Spinal cord (tissue), 10 donors: Measurements from ENCODE around the gene GCLM. TPM values are rescaled to one million over a fixed set of nuclear protein-coding genes. Genes with fewer than 3 reads are reported as not detected.

Source experiments
- DNase-seq, 6 donors: peaks; one replicate each; pipeline versions ENCODE4 v3.0.0 to v3.0.0-alpha.2; 2013 to 2015; ENCODE audit warnings: low spot score in 6 of 6, low read depth in 4 of 6
- H3K27ac ChIP-seq: one replicate; pipeline ENCODE4 v1.5.1; 2013; ENCODE audit warnings: low read depth, low read length, control low read depth
- H3K27me3 ChIP-seq: one replicate; pipeline ENCODE4 v1.6.1; 2013; ENCODE audit warnings: low read length; ENCODE audit not compliant: control insufficient read depth, insufficient read depth
- H3K36me3 ChIP-seq: one replicate; pipeline ENCODE4 v1.6.1; 2013; ENCODE audit warnings: low read length; ENCODE audit not compliant: control insufficient read depth, insufficient read depth
- H3K4me1 ChIP-seq: one replicate; pipeline ENCODE4 v1.6.1; 2013; ENCODE audit warnings: low read length; ENCODE audit not compliant: control insufficient read depth, insufficient read depth
- H3K4me3 ChIP-seq: one replicate; pipeline ENCODE4 v1.5.1; 2013; ENCODE audit warnings: low read depth, low read length, control low read depth
- H3K9me3 ChIP-seq: one replicate; pipeline ENCODE4 v1.6.1; 2013; ENCODE audit warnings: low read length; ENCODE audit not compliant: control insufficient read depth, insufficient read depth
- WGBS: methylation state at CpG from one replicate; pipeline ENCODE4 v1.1.5; 2013; ENCODE audit warnings: missing lambda C conversion rate; ENCODE audit not compliant: insufficient coverage; 5-methylcytosine and 5-hydroxymethylcytosine counted together
- polyA plus RNA-seq, 2 donors: library from polyadenylated mRNA; unstranded; fragments of 120-200 nt; gene quantifications; one replicate each; pipeline ENCODE4 v1.2.1, GENCODE V29; 2013; ENCODE audit not compliant: insufficient read length in 2 of 2
- small RNA-seq: library from RNA; depleted of rRNA; stranded (forward); fragments of <200 nt; gene quantifications from one replicate; pipeline ENCODE3, GENCODE V24; 2014; ENCODE audit warnings: low replicate concordance
- total RNA-seq, 2 donors: library from RNA; depleted of rRNA in 1 of 2; stranded (reverse); fragments of 120-200 nt in 1 of 2; fragments of >200 nt in 1 of 2; gene quantifications; one replicate each; pipeline versions ENCODE4 v1.2.3 to v1.2.4, GENCODE V29; 2013 to 2014
- donor health status: healthy.

The GCLM gene
- total and polyA plus RNA-seq, 4 donors: 11.5 to 17.6 (median 12.7) TPM

DNA sequence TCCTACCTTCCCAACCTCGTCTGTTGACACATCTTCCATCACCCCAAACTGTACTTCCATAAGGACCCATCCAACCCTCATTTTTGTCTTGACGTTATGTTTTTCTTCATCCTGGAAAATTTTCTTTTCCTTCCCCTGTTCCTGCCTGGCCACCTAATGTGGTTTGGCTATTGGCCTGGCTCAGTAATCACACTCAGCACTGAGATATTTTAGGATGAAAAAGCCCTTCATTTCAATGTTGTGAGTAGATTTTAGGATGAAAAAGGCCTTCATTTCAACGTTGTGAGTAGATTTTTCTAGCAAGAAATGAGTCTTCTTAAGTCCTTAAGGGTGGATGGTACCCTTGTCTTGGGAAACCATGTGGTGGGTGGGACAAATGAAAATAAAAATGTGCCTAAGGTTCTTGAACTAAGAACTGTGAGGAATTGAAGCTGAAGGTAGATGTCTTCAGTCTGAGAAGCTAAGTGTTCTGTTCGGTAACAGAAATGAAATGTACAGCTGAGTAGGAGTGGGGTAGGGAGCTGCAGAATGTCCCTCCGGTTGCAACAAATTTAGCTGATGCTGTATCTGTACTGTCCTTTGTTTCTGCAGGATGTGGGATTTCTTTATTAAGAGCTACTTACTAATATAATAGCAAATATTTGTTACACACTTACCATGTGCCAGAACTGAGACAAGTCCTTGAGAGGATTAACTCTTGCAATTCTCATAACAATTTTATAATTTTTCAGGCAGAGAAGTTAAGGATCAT is 66.3 kb downstream of the GCLM start:
- H3K4me1 ChIP-seq: peaks cover 14% of the 10 kb centered on the region
- H3K36me3 ChIP-seq: no peaks in the 10 kb centered on the region
- DNase-seq: no peak
- 84% methylated on average over 3 of the region's 5 CpGs for WGBS
- no peaks in the 10 kb centered on the region for H3K9me3 ChIP-seq
- H3K4me3 ChIP-seq: no peak overlapping the region
- H3K27ac ChIP-seq: no peak overlapping the region
- no peaks in the 10 kb centered on the region for H3K27me3 ChIP-seq

DNA sequence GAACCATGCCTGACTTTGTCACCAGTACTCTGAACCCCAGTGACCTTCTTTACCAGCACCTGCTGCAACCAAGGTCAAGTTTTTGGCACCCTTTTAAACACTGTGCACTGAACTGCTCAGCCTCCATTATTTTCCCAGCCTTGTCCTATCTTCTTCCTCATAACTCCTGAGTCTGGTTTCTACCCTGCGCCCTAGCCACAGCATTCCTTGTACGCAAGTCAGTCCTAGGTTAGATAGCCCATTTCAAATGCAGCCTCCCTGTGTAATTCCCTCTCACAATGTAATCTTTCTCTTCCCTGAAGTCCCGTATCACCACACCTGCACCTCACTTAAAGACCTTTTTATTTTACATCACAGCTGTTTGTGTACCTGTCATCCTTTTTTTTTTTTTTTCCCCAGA is 67.5 kb downstream of the GCLM start:
- Histone ChIP-seq H3K4me1 (peaks cover 9% of the 10 kb centered on the region), H3K4me3 (no peak overlapping the region), H3K27ac (no peak overlapping the region), H3K9me3 (no peaks in the 10 kb centered on the region), H3K27me3 (no peaks in the 10 kb centered on the region), H3K36me3 (no peaks in the 10 kb centered on the region)
- DNase-seq: no peak
- WGBS: 95% methylated on average over 3 of the region's 3 CpGs

DNA sequence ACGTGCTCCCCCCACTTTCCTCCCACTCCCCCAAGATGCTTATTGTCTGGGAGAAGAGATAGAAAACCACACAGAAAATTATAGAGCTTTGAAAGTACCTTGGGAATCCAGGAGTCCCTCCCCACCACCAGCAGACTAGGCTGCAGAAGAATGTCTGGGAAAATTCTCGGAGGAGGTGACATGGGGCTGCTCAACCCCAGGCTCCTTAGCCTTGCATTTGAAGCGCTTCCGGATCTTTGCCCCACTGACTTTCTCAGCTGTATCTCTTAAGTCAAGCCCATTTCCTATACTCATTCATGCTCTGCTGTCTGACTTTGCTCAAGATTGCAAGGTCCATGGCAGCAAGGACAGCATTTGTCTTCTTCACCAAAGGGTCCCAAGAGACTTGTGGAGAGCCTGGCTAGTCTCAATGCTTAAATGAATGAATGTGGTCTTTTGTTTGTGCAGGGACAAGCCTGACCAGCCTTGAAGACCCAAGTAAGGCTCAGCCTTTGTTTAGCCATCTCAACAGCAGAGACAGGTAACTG is 68.2 kb downstream of the GCLM start:
- 94% methylated on average over 3 of the region's 4 CpGs for WGBS
- no peaks in the 10 kb centered on the region for H3K27me3 ChIP-seq
- peaks cover 7% of the 10 kb centered on the region for H3K4me1 ChIP-seq

DNA sequence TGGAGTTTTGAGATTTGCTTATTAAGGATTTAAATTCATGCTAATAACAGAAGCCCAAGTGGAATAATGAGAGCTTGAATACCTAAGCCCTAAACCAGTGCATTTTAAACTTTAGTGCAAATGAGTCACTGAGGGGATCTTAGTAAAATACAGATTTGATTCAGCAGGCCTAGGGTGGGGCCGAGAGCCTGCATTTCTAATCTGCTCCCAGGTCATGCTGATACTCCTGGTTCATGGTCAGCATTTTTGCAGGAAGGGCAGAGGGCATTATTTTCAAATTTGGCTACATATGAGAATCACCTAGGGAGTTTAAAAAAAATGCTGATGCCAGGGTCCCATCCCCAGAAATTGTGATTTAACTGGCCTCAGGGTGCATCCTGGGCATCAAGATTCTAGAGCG is 69.5 kb downstream of the GCLM start:
- Histone ChIP-seq H3K27me3 (no peaks in the 10 kb centered on the region), H3K36me3 (no peaks in the 10 kb centered on the region), H3K4me3 (no peak overlapping the region), H3K27ac (no peak overlapping the region), H3K4me1 (no peaks in the 10 kb centered on the region), H3K9me3 (no peaks in the 10 kb centered on the region)
- DNase-seq: no peak
- 88% methylated on average over 2 of the region's 2 CpGs for WGBS

More for the DNA sequence above, 68.2 kb downstream of the GCLM start:
- Histone ChIP-seq H3K27ac (no peak overlapping the region), H3K9me3 (no peaks in the 10 kb centered on the region), H3K36me3 (no peaks in the 10 kb centered on the region), H3K4me3 (no peak overlapping the region)
- no peak for DNase-seq

DNA sequence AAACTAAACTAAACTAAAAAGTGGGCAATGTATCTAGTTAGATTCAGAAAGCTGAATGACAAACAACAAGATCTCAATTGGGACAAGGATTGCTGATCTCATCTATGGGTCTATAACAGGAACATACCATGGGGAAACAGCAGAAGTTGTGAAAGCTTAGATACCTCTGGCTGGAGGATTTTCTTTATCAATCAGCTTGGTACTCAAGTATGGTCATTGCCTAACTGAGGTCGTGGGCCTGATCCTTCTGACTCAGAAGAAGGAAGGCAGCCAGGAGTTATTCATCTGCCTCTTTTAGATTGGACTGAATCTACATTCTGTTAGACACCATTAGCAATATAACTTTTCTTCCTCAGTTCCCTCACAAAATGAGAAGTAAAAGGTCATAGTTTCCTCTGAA is 69.9 kb downstream of the GCLM start:
- Histone ChIP-seq H3K4me3 (no peak overlapping the region), H3K4me1 (no peaks in the 10 kb centered on the region), H3K9me3 (no peaks in the 10 kb centered on the region), H3K27ac (no peak overlapping the region), H3K36me3 (no peaks in the 10 kb centered on the region), H3K27me3 (no peaks in the 10 kb centered on the region)
- DNase-seq: no peak
- WGBS: no CpG with 5 or more reads among the region's 1 CpG

DNA sequence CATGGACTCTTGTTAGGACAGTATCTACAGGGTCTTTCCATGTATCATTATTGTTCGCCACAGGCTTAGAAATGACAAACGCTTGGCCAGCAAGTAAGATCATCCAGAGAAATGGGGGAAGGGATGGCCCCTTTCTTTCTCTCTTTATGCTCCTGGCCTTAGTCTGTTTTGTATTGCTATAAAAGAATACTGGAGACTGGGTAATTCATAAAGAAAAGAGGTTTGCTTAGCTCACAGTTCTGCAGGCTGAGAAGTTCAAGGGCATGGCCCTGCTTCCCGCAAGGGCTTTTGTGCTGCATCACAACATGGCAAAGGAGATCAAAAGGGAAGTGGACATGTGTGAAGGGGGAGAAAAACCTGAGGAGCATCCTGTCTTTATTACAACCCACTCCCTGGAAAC is 71.3 kb downstream of the GCLM start:
- H3K4me1 ChIP-seq: no peaks in the 10 kb centered on the region
- DNase-seq: no peak
- no peak overlapping the region for H3K4me3 ChIP-seq
- no peaks in the 10 kb centered on the region for H3K36me3 ChIP-seq
- H3K27me3 ChIP-seq: no peaks in the 10 kb centered on the region
- no peaks in the 10 kb centered on the region for H3K9me3 ChIP-seq
- WGBS: no CpG with 5 or more reads among the region's 3 CpGs
- no peak overlapping the region for H3K27ac ChIP-seq

Small RNAs within 50 kb of the gene (small RNA-seq; reads per million reads assigned to genes)
- gene AL117351.2 (not detected), gene MIR760 (2.3 reads per million, percentile 91 among the genes with 10 or more reads in this experiment)

Other genes with a start within 250 kb of the GCLM start
- gene BCAR3, start 227.6 kb downstream of the GCLM start, total RNA-seq: 10 to 100 TPM; 10.4 to 14.3 TPM
- 10 to 100 TPM; 14.2 to 16.7 TPM for gene BCAR3, start 227.6 kb downstream of the GCLM start, polyA plus RNA-seq
- 10 to 100 TPM; 40.6 to 41.9 TPM for gene DNTTIP2, start 30.2 kb downstream of the GCLM start, total RNA-seq
- gene DNTTIP2, start 30.2 kb downstream of the GCLM start, polyA plus RNA-seq: 10 to 100 TPM; 41.7 to 48.1 TPM
- gene ABCA4, start 211.7 kb upstream of the GCLM start, total RNA-seq: 10 to 100 TPM in 1 of 2 donors, 1 to 10 TPM in 1; 2.9 to 31.5 TPM
- gene ABCA4, start 211.7 kb upstream of the GCLM start, polyA plus RNA-seq: 1 to 10 TPM in 1 of 2 donors, under 1 TPM in 1; 0.49 to 1.8 TPM